HG03103 (cell line): ENCODE data around the gene TPST2.

Experiments
- ATAC-seq: cut with Tn5 transposase; IDR thresholded peaks from one replicate; pipeline ENCODE4 v1.9.1; 2021; ENCODE audit warnings: low read depth; ENCODE audit not compliant: unreplicated experiment

TPST2 gene

DNA sequence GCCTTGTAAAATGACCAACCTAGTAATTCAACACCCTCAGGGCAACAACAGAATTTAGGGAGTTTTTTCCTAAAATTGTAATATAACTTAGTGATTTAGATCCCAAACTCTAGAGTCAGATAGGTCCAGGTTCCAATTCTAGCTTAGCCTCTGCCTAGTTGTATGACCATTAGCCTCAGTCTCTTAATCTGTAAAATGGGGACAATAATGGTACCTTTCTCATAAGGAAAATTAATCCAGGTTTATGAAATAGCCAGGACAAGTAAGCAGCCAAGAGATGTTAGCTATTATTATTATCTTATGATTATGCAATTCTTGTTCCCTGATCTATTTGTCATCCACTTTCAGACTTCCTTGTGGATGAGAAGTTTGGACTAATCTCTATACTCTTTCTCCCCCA lies 81.8 kb downstream of the TPST2 start:
- ATAC-seq: no peak

DNA sequence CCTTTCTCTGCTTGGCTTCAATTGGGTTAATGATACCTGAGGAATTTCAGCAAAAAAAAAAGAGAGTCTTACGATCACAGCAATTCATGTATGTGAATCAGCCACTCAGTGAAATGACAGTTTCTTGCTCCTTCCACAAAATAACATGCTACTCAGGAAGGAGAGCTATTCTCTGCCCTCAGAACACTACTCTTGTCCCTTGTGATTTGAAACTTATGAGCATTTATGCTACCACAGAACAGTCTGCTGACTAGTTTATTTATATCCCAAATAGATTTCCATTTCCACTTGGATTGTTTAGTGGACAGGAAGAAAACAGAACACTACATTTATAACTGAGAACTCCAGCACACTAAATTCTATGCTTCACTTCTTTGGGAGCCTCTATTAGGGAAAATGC lies 86.2 kb downstream of the TPST2 start:
- ATAC-seq: no peak

DNA sequence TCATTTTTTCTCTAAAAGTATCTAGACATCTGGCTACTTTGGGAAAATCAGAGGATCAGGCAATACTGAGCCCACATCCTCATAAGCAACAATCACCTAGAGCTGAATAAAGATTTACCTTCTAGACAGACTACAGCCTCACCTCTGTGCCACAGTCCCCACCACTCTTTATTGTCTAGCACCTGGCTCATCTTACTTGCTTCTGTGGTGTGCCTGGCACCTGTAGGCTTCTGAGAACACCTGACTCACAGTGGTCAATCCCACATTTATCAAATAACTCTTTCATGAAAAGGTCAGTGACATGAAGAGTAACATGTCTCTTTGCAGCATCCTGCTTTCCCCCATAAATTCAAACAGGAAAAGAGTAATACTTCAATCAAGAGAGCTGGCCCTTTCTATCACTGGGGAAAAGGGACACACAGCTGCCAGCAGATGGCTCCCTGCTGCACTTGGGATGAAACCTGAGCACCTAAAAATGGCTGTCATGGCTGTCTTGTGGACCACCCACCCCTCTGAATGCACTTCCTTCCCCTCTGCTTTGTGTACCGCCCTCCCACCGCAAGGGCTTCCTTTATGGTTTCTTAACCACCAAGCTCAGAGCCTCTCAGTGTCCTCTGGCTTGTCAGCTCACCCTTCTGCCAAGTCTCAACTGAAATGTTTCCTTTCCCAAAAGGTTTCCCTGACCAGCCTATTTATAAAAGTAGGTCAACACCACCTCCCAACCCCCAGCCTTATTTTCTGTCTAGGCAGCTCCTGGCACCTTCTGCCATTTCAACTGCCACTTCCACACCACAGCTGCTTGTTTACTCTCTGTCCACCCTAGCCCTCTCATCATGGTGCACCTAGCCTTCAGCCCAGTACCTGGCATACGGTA lies 87.0 kb downstream of the TPST2 start:
- no peak for ATAC-seq

DNA sequence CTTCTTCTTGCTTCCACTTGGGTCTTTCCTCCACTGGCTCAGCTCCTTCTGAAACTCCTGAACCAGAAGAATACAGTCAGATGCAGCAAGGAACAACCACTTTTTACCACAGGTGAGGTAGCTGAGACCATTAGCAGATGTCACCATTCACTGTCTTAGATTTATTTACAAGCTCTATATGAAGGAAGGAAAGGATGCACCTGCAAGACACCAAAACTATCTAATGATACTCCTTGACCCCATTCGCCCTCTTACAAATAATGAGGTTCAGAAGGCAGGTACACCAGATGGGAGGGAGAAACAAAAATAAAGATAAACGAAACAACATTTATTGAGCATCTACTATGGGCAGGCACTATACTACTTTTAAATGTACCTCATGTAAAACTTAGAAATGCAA lies 87.9 kb downstream of the TPST2 start:
- no peak for ATAC-seq

DNA sequence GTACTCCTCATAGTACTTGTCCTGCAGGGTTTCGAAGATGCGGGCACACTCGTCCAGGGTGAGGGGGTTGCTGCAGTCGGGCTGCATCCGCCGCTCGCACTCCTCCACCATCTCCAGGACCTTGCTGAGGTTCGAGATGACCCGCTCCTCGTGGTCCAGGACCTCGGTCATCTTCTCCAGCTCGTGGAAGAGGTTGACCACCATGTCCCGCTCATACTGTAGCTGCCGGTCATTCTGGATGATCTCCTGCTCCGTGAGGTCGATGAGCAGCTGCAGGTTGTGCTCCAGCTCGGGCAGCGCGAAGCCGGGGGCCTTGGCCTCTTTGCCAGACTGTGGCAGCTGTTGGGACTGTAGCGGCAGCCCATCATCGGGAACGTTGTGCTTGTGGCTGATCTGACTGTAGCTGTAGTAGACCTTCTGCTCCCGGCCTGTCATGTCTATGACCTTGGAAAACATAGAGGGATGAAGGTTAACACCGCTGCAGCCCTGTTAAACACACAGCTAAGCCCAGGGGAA lies 90.7 kb downstream of the TPST2 start:
- no peak for ATAC-seq

DNA sequence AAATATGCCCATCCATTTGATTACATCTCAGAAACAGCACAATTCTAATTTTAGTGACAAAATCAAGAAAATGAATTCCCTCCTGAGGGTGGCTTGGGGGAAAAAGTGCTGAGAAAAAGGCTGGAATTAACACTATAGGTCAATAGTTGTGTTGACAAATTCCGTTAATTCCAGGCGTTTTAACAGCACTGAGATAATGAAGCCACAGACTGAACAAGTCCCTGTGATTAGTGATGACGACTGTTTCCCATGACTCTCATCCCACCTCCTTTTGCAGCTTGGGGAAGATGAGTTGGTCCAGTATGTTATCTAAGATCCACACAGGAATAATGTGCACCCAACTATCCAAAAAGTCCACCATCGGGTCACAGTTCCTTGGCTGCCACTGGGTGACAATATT lies 93.5 kb downstream of the TPST2 start:
- ATAC-seq: no peak

DNA sequence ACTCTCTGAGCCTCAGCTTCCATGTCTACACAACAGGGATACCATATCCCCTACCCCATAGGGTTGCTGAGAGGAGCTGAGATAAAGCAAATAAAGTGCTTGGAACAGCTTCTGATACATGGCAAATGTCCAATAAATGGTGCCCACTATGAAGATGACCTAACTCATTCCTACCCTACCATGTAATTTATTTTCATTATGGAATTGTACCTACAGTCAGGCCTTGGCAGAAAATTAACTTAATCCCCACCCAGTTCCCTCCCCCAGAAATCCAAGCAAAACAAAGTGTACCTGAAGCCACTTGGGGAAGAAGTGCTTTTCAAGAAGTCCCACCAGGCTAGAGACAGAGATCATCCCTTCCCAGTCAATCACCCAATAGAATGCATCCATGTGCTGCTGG lies 95.4 kb downstream of the TPST2 start:
- ATAC-seq: no peak

DNA sequence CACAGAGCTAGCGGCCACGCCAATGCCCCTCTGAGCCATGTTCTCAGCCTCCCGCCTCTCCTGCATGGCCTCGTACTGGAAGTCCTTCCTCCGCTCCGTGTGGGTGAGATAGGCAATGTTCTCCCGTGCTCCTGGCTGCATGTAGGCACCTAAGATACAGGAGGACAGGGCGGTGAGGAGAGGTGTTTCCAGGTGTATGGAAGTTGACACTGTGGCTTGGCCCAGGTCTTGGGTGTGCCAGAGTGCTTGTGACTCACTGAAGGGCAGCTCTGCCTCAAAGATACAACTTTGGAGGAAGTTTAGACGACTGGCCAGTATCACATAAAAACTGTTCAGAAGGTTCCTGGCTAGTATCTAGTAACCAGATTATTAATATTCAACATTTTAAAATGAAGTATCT lies 97.7 kb downstream of the TPST2 start:
- ATAC-seq: no peak

DNA sequence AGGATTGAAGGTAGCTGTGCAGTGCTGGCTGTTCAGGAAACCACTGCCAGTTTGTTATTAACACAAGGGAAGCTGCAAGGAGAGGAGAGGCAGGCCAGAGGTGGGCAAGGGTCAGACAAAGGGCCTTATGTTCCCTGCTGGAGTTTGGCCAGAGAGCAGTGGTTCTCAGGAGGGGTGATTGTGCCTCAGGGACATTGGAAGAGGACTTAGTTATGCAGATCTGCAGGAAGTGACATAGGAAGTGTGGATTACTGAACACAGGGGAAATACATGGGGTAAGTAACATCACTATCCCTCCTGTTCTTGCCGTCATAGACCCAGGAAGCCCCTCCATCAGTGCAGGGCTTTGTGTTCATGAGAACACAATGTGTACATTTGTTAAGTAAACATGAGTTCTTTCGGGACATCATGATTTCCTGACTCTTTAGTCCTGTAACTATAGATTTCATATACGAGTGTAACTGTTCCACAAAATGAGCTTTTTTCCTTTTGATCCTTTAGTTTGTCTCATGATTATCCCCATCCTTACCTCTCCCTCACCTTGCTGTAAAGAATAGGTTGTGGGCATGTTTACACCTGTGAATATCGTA lies 100.4 kb downstream of the TPST2 start:
- ATAC-seq: no peak

DNA sequence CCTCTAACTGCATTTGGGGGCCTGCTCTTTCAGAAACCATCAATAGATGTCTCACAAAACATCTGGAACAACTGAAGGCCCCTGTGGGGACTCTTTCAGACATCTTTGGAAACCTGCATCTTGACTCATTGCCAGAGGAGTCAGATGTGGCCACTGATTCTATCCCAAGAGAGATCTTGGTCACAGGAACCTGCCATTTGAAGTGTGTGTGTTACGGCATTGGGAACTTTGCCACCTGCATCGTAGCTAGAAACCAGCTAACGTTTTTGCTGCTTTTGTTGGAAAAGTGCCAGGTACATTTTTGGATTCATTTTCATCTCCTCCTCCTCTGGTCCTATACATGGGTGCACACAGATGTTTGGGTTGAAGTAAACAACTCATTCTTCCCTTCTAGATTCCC lies 101.9 kb downstream of the TPST2 start:
- no peak for ATAC-seq

DNA sequence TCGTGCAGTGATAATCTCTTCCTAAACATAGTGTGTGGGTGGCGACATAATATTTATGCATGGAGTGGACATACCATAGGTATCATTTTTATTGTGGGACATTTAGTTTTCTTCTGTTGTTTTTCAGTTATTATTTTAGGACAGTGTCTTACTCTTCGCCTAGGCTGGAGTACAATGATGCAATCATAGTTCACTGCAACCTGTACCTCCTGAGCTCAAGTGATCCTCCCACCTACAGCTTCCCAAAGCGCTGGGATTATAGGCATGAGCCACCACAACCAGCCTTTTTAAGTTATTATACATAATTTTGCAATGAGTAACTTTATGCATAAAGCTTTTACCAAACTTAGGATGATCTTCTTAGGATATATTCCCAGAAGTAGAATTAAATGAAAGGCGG lies 103.5 kb downstream of the TPST2 start:
- ATAC-seq: no peak

DNA sequence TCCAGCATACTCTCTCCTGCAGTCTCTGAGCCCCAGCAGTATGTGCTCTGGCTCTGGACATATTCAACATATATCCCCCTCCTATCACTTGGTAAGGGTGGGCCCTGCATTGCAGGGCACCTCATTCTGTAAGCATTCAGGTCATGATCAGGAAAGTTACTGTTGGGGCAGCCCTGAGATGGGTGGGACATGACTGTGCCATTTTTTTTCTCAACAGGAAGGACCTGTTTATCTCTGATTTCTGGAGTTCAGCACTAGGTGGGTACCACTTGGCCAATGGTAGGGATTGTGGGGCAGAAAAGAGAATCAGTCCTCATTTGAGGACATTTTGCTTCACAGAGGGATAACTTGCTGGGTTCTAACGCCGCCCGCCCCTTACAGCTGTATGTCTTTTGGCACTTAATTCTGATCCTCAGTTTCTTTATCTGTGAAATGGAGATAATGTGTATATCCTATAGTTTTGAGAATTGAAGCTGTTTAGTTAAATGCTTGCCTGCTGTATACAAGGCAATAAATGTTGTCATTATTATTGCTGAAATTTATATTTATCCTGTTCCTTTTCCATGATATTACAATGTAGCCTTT lies 104.0 kb downstream of the TPST2 start:
- ATAC-seq: no peak

DNA sequence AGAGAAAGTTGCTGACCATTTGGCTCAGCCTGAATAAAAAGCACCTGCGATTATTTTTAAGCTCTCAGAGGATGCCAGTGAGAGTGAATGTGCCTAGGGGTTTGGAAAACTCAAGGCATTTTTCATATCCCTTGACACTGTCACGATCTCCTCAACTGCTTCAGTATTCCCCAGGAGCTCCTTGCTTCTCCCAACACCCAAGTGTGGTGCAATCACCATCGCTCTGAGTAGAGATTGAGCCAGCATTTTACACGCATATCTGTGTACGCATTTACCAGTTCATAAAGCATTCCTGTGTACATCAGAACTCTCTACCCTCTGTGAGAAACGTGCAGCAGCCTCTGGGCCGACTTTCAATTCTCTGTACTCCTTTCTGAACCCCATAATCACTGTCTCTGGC lies 104.9 kb downstream of the TPST2 start:
- ATAC-seq: no peak

DNA sequence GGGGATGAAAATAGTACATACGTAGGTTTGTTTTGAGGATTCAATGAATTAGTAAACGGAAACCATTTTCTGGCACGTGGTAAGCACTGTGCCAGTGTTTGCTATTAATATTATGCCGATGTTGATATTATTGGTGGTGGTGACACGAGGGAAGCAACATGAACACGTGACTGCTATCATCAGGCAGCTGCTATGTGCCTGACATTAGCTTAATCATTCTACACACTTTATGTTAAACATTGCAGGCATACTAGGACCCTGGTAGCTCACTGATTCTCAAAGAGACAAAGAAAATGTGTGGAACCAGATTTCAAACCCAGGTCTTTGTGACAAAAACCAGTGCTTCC lies 105.6 kb downstream of the TPST2 start:
- no peak for ATAC-seq

DNA sequence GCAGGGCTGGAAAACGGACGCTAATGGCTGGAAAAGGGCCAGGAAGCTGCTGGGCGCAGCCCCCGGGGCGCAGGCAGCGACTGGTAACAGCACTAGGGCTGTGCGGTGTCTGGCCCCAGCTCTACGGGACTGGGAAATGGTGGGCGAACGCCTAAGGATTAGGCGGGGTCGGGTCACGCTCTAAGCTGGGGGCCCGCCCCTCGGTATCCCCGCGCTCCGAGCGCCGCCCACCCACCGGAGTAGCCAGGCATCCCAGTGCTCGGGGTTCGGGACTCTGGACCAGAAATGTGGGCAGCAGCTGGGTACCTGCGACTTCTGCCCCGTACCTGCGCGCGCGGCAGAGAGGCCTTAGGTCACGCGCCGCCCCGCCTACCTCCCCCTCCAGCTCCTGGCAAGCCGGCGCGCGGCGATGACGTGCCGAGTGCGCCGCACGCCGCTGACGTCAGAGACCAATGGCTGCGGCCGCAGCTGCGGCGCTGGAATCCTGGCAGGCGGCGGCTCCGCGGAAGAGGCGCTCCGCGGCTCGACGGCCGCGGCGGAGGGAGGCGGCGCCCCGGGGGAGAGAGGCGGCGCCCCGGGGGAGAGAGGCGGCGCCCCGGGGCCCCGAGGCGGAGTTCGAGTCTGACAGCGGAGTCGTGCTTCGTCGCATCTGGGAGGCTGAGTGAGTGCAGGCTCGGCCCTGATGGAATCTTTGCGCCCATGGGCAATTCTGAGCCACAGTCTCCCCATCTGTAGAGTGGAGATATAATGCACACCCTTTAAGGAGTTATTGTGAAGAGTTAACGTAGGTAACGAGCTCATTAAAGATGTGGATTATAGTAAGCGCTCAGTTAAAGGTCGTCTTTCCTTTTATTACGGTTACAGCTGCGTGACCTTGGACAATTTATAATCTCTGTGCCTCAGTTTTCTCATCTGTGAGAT lies 106.2 kb downstream of the TPST2 start, which contains the start of the genes HPS4 and SRRD:
HPS4 (minus strand) TSS at position 345 of the 921 bp plus-strand sequence. CDS start 2,021 bp downstream, outside the sequence.
SRRD (plus strand) TSS at position 439 of the 921 bp plus-strand sequence; CDS start at position 453, 14 bp downstream.
- ATAC-seq: peak; percentile 49

DNA sequence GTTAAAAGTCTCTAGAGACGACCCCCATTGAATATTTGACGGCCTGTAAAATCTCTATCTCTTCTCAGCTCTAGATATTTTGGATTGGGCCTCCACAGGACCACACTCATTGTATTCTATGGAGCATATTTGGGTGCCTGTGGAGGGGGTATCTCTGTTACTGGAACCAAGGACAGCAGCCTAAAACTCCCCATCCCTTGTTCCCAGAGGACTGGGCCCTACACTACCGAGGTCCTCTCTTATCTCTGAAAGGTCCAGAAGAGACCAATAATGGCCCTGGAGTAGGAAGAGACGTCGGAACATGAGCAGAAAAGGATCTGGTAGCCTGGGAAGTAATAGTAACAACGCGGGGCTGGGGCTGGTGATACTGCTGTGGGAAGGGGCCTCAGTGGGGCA lies 106.9 kb downstream of the TPST2 start:
- no peak for ATAC-seq

DNA sequence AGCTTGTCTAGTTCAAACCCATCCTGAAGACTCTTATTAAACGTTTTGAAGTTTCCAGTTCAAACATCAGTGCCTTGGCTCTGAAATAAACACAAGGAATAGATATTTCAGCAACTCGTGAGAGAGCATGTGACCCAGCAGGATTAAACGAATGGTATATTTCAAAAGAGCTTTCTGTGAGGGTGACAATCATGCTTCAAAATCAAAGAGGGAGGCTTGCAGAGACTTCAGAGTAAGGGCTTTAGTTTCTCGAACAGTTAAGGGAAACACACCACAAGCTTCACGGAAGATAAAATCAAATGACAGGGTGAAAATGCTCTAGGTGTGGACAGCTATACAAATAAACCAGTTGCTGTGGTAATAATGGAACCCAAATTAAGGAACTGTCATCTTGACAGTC lies 107.8 kb downstream of the TPST2 start:
- no peak for ATAC-seq

DNA sequence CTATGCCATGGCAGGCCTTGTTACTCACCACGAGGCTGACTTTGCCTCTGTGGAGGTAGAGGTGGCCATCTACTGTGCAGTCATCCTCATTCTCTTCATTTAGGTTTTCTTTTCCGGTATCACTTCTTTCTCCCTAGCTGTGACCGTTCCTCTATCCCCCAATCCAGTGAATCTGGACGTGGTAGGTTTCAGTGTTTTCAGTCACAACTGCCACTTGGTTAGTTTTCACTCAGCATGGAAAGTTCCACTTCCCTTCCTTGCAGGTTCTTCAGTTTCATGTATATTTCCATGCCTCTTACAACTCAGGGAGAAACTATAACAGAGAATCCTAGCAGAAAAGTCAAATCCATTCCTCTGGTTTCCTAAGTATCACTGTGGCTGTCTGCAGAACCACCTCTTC lies 108.2 kb downstream of the TPST2 start:
- no peak for ATAC-seq

DNA sequence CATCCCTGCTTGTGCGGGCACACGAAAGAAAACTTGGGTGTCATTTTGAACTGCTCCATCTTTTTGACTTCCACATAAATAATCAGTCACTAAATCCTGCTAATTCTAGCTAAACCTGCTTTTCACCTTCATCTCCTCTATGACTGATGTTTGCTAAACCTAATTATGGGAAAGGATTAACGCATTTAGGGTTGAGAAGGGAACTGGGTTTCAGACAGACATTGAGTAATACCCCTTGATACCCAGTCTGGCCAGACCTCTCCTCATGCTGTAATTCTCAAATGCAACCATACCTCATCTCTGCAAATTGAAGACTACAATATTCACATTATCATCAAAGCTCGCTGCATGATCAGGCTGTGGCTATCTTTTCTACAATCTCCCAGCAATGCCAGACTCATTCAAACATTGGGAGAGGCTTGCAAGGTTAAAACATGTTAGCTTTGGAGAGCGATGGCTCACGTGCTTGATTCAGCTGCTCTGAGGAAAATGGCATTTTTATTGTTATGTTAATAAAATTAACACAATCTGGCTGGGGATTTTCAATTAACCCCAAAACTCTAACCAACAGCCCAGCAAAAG lies 108.7 kb downstream of the TPST2 start:
- no peak for ATAC-seq

DNA sequence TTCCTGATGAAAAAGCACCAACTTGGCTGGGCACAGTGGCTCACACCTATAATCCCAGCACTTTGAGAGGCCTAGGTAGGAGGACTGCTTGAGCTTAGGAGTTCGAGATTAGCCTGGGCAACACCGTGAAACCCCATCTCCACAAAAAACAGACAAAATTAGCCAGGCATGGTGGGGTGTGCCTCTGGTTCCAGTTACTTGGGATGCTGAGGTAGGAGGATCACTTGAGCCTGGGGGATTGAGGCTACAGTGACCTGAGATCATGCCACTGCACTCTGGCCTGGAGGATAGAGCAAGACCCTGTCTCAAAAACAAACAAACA lies 109.4 kb downstream of the TPST2 start:
- no peak for ATAC-seq
